Suprapubic skin (tissue), 4 donors: ENCODE measurements around the gene ESPL1.

Source experiments
- EP300 ChIP-seq: sonication (generic); formaldehyde crosslinking; IDR thresholded peaks from one replicate; pipeline ENCODE4 v1.6.1; 2017; ENCODE audit warnings: antibody characterized with exemption
- POLR2A ChIP-seq, 2 donors: fragments of 450-650 bp; IDR thresholded peaks; one replicate each; pipeline ENCODE4 v1.6.1; 2017; ENCODE audit warnings: antibody characterized with exemption in 2 of 2, mild to moderate bottlenecking in 2 of 2, moderate library complexity in 2 of 2
- POLR2AphosphoS5 ChIP-seq, 3 donors: sonication (generic); formaldehyde crosslinking; IDR thresholded peaks; one replicate each; pipeline ENCODE4 v1.6.1; 2017; ENCODE audit warnings: antibody characterized with exemption in 3 of 3
- TF ChIP-seq, protein P1 (sequence below), 2 donors: fragments of 200-600 bp in 1 of 2; fragments of 450-650 bp in 1 of 2; sonication (generic) in 1 of 2; IDR thresholded peaks; one replicate each; pipeline ENCODE4 v1.5.1; 2016 to 2019; ENCODE audit warnings: antibody characterized with exemption in 2 of 2, mild to moderate bottlenecking in 1 of 2, moderate library complexity in 1 of 2

DNA sequence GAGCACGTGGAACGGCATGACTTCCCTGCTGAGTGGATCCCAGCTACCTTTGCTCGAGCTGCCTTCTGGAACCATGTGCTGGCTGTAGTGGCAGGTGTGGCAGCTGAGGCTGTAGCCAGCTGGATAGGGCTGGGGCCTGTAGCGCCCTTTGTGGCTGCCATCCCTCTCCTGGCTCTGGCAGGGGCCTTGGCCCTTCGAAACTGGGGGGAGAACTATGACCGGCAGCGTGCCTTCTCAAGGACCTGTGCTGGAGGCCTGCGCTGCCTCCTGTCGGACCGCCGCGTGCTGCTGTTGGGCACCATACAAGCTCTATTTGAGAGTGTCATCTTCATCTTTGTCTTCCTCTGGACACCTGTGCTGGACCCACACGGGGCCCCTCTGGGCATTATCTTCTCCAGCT, 14.8 kb upstream of the ESPL1 start:
- TF ChIP-seq, protein P1, sequence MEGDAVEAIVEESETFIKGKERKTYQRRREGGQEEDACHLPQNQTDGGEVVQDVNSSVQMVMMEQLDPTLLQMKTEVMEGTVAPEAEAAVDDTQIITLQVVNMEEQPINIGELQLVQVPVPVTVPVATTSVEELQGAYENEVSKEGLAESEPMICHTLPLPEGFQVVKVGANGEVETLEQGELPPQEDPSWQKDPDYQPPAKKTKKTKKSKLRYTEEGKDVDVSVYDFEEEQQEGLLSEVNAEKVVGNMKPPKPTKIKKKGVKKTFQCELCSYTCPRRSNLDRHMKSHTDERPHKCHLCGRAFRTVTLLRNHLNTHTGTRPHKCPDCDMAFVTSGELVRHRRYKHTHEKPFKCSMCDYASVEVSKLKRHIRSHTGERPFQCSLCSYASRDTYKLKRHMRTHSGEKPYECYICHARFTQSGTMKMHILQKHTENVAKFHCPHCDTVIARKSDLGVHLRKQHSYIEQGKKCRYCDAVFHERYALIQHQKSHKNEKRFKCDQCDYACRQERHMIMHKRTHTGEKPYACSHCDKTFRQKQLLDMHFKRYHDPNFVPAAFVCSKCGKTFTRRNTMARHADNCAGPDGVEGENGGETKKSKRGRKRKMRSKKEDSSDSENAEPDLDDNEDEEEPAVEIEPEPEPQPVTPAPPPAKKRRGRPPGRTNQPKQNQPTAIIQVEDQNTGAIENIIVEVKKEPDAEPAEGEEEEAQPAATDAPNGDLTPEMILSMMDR (IDR thresholded peaks at IDR 0.05): no peak
- no peak for TF ChIP-seq POLR2A (IDR thresholded peaks at IDR 0.05)
- no peak for TF ChIP-seq EP300
- no peak for TF ChIP-seq POLR2AphosphoS5 (IDR thresholded peaks at IDR 0.05)
